Ovary (tissue), 9 donors: ENCODE data around the gene CCNT2. TPM values are rescaled to one million over a fixed set of nuclear protein-coding genes. Genes with fewer than 3 reads are reported as not detected.
"Not testable (repeated sequence)": the region's sequence is repeated elsewhere in the genome, so short reads cannot be mapped to it uniquely, and the experiment has no call there.

Source experiments
- DNase-seq, 5 donors: peaks; one replicate each; pipeline ENCODE4 v3.0.0-alpha.2; 2019 to 2020
- H3K27ac ChIP-seq, 2 donors: fragments of 200-600 bp; one replicate each; pipeline versions ENCODE4 v1.5.1 to v1.8.0; 2019 to 2022
- H3K27me3 ChIP-seq: fragments of 200-600 bp; one replicate; pipeline ENCODE4 v1.8.0; 2022
- H3K36me3 ChIP-seq: fragments of 200-600 bp; sonication (generic); one replicate; pipeline ENCODE4 v1.5.1; 2019
- H3K4me1 ChIP-seq: one replicate; pipeline ENCODE4 v1.8.1; 2013; ENCODE audit warnings: mild to moderate bottlenecking, moderate library complexity; ENCODE audit not compliant: insufficient read depth
- H3K4me3 ChIP-seq: fragments of 200-600 bp; sonication (generic); one replicate; pipeline ENCODE4 v1.5.1; 2017
- H3K9me3 ChIP-seq, 2 donors: fragments of 200-600 bp in 1 of 2; sonication (generic) in 1 of 2; one replicate each; pipeline versions ENCODE4 v1.5.1 to v1.8.1; 2013 to 2019; ENCODE audit warnings: mild to moderate bottlenecking in 1 of 2, moderate library complexity in 1 of 2
- EP300 ChIP-seq: sonication (generic); formaldehyde crosslinking; IDR thresholded peaks from one replicate; pipeline ENCODE4 v1.6.1; 2017; ENCODE audit warnings: antibody characterized with exemption
- POLR2A ChIP-seq: fragments of 450-650 bp; IDR thresholded peaks from one replicate; pipeline ENCODE4 v1.6.1; 2017; ENCODE audit warnings: antibody characterized with exemption, mild to moderate bottlenecking, moderate library complexity
- WGBS, 3 donors: extraction: QIAGEN DNeasy Blood & Tissue Kit in 1 of 3; methylation state at CpG; one replicate each; pipeline versions ENCODE4 v1.1.5 to v1.1.7; 2013 to 2017; 5-methylcytosine and 5-hydroxymethylcytosine counted together
- intact Hi-C, 4 donors: fragments of 100-400 bp; cut with DNase I; formaldehyde crosslinking; loops; one replicate each; pipeline versions ENCODE4 v1.11.0 to v1.15.1; 2022 to 2023
- polyA plus RNA-seq, 2 donors: library from polyadenylated mRNA; stranded (reverse); fragments of 200-250 nt in 1 of 2; fragments of 350-450 nt in 1 of 2; fragmentation: Illumina TruSeq in 1 of 2; extraction: RNeasy Lipid Tissue Mini Kit (QIAGEN cat#74804) in 1 of 2; gene quantifications; one replicate each; pipeline ENCODE4 v1.2.3, GENCODE V29; 2013 to 2014
- total RNA-seq, 7 donors: library from RNA; depleted of rRNA in 2 of 7; stranded (reverse); fragments of >200 nt in 2 of 7; fragmentation: NEBNext Ultra II Directional in 3 of 7; extraction: Animal tissue kit (Norgen Biotek cat#: 25700) in 3 of 7; gene quantifications; one replicate each; pipeline versions ENCODE4 v1.1.0 to v1.2.4, GENCODE V29; 2016 to 2023
- TF ChIP-seq, protein P1 (sequence below), 3 donors: fragments of 450-650 bp in 2 of 3; fragments of 200-600 bp in 1 of 3; IDR thresholded peaks; one replicate each; pipeline versions ENCODE4 v1.5.1 to v1.8.0; 2016 to 2022; ENCODE audit warnings: antibody characterized with exemption in 3 of 3, mild to moderate bottlenecking in 1 of 3
- donor health status: DM: no; HTN: no; CAD: no; lungs with moderate emphysema.
- donor health status: DM: no; HTN: no; CAD: no.
- donor health status: Bipolar disorder and iron deficiency.
- donor health status: DM: yes; HTN: yes; CAD: no.
- donor health status: DM: no; HTN: no; CAD: no.
- donor health status: DM: yes; HTN: yes; CAD: no.

The CCNT2 gene
- total and polyA plus RNA-seq, 9 donors: 14.0 to 46.5 (median 31.5) TPM

DNA sequence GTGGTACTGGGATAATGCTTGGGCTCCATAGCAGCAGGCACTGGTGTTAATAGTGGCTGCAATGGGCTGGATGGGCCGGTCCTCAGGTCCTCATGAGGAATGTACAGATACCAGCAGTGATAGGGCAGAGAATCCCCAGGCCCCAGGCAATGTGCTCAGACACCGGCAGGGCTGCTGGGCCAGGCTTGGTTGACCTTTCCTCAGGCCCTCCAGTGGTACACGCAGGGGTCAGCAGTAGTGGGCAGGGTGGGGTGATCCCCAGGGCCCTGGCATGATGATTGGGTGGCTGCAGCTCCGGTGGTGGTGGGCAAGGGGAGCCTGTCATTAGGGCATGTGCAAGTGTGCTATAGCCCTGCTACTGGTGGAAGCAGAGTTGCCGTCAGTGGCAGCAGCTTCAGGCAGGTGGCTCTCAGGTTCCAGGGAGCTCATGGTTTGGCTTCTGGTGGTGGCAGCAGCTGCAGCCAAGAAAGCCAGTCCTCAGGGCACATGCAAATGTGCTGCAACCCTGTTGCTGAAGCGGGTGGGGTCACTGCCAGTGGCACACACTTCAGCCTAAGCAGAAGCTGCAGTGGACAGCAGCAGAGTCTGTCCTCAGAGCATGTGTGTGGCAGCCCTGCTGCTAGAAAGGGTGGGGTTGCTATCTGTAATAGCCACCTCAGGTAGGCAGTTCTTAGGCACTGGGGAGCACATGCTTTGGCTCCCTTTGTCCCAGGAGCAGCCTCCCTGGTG lies 56.8 kb downstream of the CCNT2 start:
- WGBS, 3 donors: 93 to 98% (median 93%) methylated on average over 6 of the region's 6 CpGs
- Histone ChIP-seq H3K27ac (no peak overlapping the region), H3K36me3 (no peaks in the 10 kb centered on the region), H3K4me3 (no peak overlapping the region), H3K9me3 (no peaks in the 10 kb centered on the region), H3K4me1 (no peaks in the 10 kb centered on the region), H3K27me3 (no peaks in the 10 kb centered on the region)
- no peak for DNase-seq
- intact Hi-C loops: no loop called here
- TF ChIP-seq POLR2A (no peak), EP300 (no peak)
- TF ChIP-seq, protein P1, sequence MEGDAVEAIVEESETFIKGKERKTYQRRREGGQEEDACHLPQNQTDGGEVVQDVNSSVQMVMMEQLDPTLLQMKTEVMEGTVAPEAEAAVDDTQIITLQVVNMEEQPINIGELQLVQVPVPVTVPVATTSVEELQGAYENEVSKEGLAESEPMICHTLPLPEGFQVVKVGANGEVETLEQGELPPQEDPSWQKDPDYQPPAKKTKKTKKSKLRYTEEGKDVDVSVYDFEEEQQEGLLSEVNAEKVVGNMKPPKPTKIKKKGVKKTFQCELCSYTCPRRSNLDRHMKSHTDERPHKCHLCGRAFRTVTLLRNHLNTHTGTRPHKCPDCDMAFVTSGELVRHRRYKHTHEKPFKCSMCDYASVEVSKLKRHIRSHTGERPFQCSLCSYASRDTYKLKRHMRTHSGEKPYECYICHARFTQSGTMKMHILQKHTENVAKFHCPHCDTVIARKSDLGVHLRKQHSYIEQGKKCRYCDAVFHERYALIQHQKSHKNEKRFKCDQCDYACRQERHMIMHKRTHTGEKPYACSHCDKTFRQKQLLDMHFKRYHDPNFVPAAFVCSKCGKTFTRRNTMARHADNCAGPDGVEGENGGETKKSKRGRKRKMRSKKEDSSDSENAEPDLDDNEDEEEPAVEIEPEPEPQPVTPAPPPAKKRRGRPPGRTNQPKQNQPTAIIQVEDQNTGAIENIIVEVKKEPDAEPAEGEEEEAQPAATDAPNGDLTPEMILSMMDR (IDR thresholded peaks at IDR 0.05): no peak

DNA sequence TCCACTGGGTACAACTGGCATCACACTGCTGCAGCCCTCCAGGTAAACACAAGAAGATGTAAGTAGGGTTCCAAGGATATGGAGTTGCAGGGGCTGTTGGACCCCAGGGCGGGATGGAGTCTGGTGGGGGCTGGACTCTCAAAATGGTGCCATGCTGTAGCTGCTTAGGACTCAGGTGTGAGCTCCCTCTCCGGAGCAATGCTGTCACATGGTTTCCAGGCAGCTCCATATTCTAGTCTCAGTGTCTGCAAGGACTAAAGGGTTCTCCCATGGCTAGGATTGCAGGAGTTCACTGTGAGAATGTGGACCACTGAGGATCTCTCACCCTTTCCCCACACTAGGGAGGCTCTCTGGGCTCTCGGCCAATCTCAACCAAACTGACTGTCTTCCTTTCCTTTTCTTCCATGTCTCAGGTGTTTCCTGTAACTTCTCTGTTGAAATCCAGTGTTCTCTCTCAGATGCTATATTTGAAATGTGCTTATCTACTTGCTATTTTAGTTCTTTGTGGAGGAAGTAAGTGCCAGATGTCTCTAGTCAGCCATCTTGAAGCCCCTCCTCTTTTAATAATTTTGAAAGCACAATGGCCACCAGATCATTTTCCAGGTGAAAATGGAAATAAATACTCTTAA lies 57.6 kb downstream of the CCNT2 start:
- H3K27ac ChIP-seq: no peak overlapping the region
- TF ChIP-seq, protein P1 (IDR thresholded peaks at IDR 0.05): no peak
- no peak for TF ChIP-seq EP300
- TF ChIP-seq POLR2A: no peak
- WGBS, 3 donors: 59 to 76% (median 63%) methylated on average over 3 of the region's 3 CpGs

DNA sequence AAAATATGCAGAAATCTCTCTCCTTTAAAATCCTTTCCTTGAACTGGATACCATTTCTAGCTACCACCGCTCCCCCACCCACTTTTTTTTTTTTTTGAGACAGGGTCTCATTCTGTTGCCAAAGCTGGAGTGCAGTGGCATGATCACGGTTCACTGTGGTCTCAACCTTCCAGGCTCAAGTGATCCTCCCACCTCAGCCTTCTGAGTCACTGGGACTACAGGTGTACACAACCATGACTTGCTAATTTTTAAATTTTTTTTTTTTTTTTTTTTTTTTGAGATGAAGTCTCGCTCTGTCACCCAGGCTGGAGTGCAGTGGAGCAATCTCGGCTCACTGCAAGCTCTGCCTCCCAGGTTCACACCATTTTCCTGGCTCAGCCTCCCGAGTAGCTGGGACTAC lies 58.5 kb downstream of the CCNT2 start:
- intact Hi-C loops, DNase-seq, H3K4me1 ChIP-seq, H3K36me3 ChIP-seq, H3K27me3 ChIP-seq, H3K9me3 ChIP-seq, H3K4me3 ChIP-seq, H3K27ac ChIP-seq: not testable (repeated sequence)
- WGBS, 3 donors: 62 to 80% (median 70%) methylated on average over 5 of the region's 5 CpGs

More for the DNA sequence above, 57.6 kb downstream of the CCNT2 start:
- Histone ChIP-seq H3K4me3 (no peak overlapping the region), H3K27me3 (no peaks in the 10 kb centered on the region), H3K36me3 (no peaks in the 10 kb centered on the region), H3K9me3 (no peaks in the 10 kb centered on the region), H3K4me1 (no peaks in the 10 kb centered on the region)
- intact Hi-C loops: no loop called here
- no peak for DNase-seq

DNA sequence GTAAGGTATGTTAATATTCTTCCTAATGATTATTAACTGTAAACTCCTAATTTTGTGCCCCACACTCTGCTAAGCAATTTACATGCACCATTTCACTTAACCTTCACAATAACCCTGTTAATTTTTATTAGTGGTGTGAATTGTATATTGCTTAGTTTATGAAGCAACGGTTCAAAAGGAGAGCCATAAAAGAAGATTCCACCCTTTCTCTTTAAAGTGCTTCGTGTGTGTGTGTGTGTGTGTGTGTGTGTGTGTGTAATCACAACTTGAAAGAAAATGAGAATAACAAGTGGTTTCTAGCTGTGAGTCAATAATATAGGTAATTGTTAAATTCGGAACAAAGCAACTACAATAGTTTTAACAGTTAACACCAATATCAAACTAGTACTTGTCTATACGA lies 60.6 kb downstream of the CCNT2 start:
- no peak for DNase-seq
- intact Hi-C loops: no loop called here
- Histone ChIP-seq H3K27ac (no peak overlapping the region), H3K4me3 (no peak overlapping the region), H3K36me3 (no peaks in the 10 kb centered on the region), H3K27me3 (no peaks in the 10 kb centered on the region), H3K9me3 (no peaks in the 10 kb centered on the region), H3K4me1 (no peaks in the 10 kb centered on the region)
- 44 to 58% (median 50%) methylated on average over 4 of the region's 4 CpGs for WGBS, 3 donors
- TF ChIP-seq, protein P1 (IDR thresholded peaks at IDR 0.05): no peak
- TF ChIP-seq EP300 (no peak), POLR2A (no peak)

DNA sequence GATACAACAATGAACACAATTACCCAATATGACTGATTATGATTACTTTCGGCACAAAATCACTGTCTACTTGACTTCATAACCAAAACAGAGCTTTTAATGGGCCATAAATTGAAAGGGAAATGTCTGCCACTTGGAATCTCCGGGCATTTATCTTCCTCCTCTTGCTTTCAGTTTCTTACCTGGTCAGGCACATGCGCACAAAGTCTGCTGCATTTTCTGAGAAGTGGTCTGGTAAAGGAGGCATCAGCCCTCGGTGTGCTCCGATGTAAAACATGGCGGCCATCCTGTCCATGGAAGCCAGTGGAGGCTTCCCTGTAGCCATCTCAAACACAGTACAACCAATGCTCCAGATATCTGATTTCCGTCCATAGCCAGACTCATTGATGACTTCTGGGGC lies 62.0 kb downstream of the CCNT2 start:
- Histone ChIP-seq H3K9me3 (no peaks in the 10 kb centered on the region), H3K27ac (no peak overlapping the region), H3K4me1 (no peaks in the 10 kb centered on the region), H3K4me3 (no peak overlapping the region), H3K36me3 (no peaks in the 10 kb centered on the region), H3K27me3 (no peaks in the 10 kb centered on the region)
- 94 to 97% (median 96%) methylated on average over 7 of the region's 7 CpGs for WGBS, 3 donors
- intact Hi-C loops: no loop called here
- TF ChIP-seq, protein P1 (IDR thresholded peaks at IDR 0.05): no peak
- TF ChIP-seq EP300 (no peak), POLR2A (no peak)
- no peak for DNase-seq
